OCI-M1 (cell line): ENCODE data around the gene COL4A2.

ENCODE experiments used
- DNase-seq: peaks from one replicate; lab custom pipeline; 2025; lab: John Stamatoyannopoulos, UW

The COL4A2 gene

DNA sequence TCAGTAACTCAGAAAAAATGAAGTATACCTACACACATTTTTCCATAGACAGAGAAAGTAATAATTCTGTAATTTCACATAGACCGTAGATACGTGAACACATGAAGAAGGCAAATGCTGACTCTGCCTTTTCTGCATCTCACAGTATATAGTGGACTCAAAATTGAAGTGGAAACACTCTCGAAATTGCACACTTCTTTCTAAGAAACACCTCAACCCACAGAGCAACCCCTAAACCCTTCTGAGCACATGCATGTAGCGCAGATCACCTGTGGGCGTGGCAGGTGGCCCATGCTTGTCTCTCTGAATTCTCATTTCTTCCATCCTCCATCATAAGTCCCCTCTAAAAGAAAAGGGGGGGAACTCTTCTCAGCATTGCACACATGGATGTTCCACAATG, 34.9 kb upstream of the COL4A2 start:
- no peak for DNase-seq

DNA sequence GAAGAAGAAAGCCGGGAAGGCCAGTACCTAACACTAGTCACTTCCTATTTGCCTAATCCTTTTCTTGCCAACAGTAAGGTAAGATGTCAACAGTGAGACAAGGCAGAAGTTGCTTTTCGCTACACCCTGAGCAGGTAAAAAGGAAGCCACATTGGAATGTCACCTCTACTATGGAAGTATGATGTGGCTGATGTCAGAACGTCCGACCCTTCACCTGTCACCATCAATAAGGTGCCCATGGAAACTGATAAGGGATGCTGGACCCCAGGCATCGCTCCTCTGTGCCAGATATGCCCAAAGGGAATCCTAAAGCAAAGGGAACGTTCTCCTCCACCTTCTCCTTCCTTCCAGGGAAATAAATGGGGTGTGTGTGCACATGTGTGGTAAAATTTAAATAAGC, 34.4 kb upstream of the COL4A2 start:
- DNase-seq, result no peak

DNA sequence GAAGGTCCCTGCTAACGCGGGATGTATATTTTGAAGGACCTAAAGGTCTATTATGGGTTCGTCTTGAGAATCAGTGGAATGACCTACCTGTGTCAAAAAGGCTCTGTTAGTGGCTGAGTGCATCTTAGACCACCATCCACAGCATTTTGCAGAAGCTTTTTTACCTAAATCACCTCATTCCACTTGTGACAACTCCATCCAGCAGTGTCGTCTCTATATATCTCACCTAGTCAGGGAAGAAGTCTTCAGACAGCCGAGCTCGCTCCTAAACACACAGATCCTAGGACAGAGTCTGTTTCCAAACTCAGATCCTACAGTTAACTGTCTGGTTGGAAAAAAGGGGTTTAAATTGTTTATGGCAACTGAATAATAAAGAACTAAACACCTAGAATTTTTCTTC, 33.8 kb upstream of the COL4A2 start:
- no peak for DNase-seq

DNA sequence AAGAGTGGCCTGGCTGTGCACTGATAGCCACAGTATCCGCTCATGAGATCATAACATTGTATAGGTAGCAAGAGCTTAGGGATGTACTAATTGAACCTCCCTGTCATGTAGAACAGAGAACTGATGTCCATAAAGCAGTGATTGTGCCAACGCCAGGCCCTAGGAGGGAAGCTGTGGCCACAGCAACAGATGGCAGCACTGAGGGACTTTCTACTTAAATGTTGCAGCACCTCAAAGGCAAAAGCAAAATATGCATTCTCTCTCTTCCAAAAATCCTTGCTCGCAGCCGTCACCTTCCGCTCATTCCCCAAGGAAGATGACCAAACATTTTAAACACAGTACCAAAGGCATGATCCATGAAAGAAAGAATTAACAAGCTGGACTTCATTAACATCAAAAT, 32.4 kb upstream of the COL4A2 start:
- no peak for DNase-seq

DNA sequence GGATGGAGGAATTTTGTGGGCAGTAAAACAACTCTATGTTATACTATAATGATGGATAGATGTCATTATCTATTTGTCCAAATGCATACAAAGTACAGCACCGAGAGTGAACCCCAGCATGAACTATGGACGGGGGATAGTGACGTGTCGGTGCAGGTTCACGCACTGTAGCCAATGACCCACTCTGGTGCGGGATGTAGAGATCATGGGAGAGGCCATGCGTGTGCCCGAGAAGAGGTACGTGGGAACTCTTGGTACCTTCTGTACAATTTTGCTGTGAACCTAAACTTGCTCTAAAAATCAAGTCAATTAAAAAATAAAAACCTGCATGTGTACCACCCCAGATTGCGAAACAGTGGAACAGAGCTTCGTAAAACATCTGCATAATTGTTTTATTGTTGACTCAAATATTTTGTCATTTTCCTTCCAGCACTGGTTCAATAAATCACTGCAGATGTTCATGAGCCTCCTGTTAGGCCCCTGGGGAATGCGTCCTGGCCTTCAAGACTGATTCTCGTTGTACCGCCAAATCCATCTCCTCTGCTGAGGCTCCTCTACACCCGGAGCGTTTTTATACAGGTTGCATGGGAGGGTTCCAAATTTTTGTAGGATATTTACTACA, 31.0 kb upstream of the COL4A2 start:
- DNase-seq, result no peak

DNA sequence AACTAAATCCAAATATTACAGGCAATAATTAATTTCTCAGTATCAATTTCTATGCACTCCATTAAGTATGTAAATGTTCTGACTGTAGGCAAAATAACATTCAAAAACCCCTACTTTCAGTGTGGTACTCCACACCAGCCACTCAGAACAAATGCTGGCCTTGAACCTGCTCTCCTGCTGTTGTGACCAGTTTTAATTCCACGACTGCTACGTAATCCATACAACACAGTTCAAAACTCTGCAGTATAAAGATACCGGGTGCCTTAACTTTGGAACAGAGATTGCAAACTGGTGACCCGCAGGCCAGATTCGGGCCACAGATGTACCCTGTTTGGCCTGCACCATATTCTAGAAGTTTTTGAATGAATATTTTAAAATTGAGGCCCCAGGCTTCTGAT, 30.5 kb upstream of the COL4A2 start:
- DNase-seq, result no peak

DNA sequence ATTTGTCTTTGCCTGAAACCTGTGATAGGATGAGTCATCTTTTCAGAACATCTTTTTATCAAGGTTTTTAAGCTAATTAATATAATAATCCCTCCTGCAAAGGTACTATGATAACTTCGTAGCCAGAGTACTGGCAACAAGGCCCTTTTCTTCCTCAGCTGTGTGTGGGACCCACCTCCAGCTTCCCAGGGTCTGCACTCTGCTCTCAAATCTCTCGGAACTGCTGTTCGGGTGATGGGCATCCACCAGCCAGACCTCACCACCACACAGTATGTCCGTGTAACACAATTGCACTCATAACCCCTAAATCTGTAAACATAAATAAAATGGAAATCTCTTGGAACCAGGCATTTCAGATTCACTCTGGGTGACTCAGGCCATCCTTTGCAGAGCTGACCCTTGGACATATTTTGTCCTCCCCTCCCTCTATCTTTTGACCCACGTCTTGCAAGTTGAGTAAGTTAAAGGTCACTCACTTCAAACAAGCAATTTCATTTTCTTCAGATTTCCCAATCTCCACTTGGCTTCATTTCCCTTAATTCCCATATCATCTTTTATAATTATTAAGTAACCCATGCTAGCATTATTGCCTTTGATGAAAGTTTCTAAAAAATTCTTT, 29.6 kb upstream of the COL4A2 start:
- no peak for DNase-seq

DNA sequence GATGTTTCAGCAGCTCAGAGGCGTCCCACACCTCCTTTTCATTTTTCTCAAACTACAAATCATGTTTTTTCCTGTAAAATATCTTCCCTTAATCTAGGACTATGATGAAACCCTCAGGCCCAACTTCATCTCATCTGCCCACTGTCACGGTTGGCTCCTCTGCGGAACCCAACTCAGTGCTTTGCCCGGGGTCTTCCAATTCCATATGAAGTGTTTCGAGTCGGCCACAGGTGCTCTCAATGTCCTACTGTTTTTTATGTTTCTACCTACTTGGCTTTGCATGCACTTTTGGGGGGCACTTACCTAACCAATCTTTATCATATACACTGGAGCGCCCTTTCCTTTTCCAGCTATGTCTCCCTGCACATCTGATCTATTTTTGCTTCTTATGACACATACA, 28.2 kb upstream of the COL4A2 start:
- no peak for DNase-seq

DNA sequence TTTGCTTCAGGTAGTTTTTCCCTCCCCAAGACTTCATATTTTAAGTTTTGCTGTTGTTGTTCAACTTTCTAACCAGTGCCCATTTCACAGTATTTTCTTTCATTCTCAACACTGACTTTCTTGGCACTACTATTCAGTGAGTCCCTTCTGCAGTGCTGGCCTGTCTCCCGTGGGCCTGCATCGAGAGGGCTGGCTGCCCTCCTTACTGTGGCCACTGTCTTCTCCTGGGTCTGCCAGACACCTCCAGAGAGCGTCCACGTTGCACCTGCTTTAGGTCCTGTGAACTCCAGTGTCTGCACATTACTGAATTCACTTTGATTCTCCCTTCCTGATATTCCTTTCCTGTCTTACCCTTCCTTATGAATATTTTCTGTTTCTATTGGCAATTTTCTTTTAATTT, 27.4 kb upstream of the COL4A2 start:
- DNase-seq, result no peak

DNA sequence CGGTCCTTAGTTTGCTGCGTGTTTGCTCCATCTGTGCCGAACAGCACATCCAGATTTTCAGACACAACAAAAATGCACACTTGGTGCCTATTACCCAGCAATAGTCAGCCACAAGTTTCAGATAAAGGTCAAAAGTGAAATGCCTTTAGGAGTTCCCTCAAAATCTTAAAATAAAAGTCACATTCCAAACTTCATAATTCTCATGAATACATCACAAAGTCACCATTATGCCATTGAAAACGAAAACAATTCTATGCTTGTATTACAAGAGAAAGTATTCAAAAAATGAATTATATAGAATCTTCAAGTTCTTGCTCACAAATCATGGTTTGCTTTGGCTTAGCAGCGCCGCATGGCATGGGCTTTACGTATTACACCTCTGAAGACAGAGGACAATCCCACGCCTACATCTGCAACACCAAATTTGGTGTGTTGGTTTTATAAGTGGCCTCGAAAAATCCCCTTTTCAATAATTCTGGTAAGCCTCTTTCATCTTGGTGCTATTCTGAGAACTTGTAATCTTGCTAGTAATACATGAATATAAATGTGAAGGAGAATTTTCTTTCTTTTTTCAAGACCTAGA, 26.8 kb upstream of the COL4A2 start:
- no peak for DNase-seq

DNA sequence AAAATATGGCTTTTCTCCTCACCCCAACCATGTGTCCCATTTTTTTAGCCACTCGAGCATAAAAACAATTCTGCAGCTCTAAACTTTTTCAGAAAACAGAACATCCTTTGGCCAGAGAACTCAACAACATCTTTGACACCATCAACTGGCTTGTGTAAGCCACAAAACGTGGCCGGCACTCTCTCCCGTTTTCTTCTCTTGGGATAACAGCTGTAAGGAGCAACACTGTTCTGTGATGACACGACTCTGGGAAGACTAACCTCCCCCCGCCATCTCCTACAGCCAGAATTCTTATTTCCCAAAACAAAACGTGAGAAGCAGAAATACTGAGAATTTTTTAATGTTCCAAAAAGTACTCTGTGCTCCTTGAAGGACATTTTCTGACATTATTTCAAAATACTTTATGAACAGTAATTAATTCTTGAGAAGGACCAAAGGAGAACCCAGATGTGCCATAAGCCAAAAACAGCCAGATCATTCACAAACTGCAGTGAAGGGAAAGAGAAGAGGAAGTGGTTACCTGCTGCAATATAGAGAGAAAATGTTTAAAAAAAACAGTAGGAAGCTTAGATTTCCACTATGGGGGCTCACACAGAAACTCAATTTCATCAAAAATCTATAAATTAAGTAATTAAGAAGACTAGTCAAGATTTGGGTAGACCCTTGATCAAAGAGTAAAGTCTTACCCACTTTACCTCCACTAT, 25.9 kb upstream of the COL4A2 start:
- DNase-seq, result no peak

DNA sequence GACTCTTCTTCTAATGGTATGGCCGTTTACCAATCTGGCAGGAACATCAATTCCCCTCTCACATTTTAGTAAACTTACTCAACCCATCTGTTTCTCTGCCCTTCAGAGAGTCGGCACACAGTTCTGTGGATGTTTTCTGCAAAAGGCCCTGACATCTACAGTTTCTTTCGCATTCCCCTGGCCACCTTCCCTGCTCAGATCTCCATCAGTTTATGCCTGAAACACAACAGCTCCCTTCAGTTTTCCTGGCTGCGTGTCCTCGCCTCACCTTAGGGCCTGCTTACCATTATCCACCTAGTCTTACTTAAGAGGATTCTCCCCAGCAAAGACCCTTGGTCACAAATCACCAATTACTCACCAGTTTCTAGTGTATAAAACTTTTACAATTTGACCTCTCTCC, 25.3 kb upstream of the COL4A2 start:
- DNase-seq, result no peak

DNA sequence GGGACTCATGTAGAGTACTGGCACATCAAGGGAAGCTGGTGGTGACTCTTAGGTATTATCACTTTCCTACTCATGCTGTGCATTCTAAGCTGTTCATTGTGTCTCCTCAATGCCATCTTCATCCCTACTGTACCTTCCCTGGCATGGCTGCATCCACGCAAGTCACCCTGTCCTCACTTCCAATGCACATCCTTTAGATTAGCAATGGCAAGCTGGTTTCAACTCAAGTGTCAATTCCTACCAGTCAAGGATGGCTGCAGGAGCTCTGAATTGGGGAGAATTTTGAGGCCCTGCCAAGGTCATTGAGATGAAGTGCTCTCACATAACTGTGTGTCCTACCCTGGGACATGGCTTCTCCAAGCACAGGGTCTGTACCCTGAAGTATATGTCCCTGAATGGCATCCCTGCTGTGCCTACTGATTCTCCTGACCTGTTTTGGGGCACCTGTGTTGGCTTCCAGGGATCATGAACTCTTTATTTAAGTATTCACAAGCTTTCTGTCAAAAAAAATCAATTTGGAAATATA, 24.7 kb upstream of the COL4A2 start:
- DNase-seq, result no peak

DNA sequence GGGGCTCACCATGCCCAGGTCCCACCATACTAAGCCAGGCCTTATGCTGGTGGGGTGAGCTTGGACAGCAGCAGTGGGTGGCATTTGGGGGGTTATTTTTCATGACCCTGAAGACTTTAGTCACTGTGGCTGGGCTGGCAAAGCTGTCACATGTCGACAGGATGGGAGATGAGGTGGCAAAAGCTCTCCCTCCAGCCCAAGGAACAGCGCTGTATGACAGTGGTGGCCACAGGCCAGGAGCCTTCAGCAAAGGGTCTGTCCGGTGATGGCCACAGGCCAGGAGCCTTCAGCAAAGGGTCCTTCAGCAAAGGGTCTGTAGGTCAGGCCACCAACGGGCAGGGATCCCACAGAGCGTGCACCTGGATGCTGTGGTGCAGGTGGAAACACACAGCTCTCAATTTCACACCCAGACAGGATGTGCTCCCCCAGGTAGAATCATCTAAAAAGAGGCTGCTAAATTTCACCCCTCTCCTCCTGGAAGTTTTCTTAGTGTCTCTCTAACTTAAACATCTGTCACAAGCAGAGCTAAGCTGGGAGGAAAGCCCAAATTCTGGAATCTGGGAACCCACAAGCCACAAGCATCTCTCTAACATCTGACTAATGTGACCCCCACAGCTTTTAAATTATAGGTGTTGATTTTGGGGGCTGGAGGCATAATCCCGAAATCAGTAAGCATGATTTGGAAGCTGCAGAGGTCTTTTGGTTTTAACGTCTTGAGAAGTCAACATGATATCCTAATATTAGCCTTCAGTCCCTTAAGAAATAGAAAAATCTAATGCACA, 23.2 kb upstream of the COL4A2 start:
- DNase-seq, result no peak

DNA sequence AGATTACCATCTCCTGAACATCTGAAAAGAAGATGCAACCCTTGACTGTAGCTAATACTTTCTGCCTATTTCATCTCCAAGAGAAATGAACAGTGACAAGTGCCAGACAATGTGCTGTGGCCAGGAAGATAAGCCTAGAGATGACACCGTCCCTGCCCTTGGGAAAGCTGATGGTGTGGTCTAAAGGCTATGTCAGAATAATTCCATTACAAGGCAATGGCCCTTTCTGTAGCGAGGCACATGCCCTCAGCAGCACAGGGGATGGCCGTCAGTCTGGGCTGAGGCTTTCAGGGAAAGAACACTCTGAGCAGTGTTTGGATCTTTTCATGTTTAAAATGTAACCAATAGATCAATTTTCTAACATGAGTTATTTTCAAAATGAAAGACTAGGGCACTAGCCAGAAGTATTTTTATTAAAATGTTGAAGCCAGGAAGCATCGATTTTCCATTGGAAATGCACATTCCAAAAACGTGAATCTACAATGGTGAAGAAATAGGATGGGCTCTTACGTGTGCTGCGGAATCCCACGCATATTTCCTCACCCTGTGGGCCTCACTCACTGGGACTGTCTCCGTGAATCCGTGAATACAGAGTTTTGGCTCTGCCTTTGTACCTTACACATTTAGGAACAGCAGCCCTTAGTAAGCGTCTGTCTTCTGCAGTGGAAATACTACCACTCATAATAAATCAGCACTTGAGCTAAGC, 22.2 kb upstream of the COL4A2 start:
- no peak for DNase-seq

DNA sequence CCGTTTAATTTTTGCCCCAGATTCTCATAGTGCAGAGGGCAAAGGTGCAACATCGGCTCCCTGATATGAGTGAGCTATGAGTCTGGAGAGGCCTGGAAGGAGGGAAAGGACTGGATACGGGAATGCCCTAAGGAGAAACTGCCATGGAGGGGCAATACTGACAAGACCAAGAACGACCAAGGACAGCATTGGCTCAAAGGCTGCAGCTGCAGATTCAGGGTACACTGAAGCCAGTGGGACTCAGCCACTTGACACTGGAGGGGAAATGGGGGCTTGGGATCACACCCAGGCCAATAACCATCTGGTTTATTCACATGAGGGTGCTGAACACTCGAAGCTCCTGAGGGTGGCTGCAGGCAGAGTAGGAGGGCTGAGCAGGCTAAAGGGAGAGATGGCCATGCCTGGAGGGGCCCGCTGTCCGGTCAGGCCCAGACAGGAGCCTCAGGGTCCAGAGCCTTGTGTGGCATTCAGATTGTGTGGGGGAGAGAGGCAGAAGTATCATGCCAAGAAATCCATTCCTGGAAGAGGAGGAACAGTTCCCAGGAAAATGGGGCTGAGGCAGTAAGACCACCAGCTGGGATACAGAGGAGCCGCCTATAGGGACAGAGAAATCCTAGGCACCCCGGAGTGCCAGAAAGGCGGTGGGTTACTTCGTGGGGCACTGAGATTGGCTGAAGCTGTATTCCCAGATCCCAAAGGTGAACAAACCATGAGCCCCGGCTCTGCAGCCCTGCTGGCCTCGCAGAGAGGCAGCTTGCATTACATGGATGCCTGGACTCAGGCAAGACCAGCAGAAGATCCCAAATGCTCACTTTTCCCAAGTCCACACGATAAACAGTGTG, 20.9 kb upstream of the COL4A2 start:
- DNase-seq, result no peak

DNA sequence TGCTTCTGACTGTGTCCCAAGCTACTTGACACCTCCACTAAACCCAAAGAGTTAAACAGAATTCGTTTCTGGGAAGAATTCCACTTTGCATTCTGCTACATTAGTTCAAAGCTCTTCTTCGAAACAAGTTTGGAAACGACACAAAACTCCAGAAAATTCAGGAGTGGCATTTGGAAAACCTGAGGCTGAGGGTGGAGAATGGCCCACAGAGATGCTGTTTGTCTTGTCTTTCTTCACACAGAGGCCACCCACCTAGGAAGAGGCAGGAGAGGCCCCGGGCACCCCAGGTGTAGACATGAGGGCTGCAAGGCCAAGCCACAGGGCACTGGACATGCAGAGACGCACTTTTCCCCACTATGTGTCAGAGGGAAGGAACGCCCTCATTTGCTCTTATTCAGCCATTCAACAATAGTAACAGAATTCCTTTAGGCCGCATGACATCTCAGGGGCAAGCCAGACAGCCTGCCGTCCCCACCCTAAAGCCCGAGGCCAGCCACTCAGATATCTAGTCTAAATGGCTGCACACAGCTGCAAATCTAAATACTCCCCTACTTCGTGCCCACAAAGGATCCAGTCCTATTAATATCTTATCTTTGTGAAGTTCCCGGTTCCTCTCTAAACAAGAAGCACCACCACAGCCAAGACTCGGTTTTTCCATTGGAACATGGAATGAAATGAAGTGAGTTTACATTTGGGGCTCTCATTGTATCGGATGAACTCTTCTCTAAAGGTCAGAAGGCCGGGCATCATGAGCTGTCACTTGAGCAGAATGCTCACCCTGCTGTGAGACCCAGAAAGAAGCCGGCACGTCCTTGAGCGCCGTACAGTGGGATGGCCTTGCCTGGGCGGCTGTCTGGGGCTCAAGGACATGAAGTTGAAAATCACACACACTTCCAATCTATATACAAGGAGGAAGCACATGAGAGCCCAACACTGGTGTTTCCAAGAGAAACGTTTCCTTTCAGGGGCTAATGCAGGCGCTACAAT, 20.0 kb upstream of the COL4A2 start:
- no peak for DNase-seq

DNA sequence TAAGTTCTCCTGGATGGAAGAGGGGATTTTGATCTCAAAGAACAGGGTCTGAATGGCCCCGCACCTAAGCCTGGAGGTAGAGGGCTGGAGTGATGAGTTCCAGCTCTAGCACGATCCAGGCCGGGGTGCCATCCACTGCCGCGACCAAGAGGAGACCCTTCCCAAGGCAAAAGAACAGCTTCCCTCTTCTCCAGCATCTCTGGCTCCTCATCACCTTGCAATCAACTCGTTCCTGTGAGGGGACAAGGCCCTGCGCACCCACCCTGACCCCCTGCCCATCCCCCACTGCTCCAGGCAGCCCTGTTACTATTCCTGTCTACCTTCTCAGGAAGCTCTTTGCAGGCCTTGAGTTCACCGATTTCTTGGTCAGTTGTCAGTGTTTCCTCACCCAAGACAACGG, 17.9 kb upstream of the COL4A2 start:
- DNase-seq, result no peak

DNA sequence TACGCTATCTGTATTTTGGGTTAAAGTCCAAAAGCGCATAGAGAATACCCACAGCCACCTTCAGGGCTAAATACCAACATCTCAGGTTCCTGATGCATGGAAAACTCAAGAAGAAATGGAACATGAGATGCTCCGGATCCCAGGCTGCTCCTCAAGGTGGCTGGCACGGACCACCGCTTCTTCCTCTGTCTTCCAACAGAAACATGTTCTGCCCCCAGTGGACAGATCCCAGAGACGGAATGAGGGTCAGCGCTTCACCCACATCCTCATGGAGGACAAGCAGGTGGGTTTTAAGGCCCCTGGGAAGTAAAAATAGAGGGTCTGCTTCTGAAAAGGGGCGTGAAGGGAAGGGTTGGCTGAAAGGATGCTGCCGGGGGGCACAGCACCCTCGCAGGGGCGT, 17.4 kb upstream of the COL4A2 start:
- no peak for DNase-seq

DNA sequence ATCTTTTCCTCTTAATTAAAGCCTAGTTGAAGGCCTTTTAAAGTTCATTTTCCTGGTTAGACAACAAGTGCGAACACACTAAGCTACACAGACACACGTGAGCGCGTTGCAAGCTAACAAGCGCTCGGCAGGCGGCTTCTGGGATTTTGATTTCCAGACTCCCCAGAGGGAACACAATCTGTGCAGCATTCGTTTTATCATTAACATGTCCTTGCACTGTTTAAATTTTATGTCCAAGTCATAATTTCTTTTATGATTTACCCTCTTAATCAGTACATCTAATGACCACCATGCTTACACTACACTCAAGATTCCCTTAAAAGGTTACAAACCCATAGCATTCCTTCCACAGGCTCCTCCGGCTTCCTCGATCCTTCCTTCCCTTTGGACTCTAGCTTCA, 16.9 kb upstream of the COL4A2 start:
- no peak for DNase-seq
